ENCODE data around the gene PAX7.
"Not testable (repeated sequence)": the region's sequence is repeated elsewhere in the genome, so short reads cannot be mapped to it uniquely, and the experiment has no call there.

PAX7 gene

DNA sequence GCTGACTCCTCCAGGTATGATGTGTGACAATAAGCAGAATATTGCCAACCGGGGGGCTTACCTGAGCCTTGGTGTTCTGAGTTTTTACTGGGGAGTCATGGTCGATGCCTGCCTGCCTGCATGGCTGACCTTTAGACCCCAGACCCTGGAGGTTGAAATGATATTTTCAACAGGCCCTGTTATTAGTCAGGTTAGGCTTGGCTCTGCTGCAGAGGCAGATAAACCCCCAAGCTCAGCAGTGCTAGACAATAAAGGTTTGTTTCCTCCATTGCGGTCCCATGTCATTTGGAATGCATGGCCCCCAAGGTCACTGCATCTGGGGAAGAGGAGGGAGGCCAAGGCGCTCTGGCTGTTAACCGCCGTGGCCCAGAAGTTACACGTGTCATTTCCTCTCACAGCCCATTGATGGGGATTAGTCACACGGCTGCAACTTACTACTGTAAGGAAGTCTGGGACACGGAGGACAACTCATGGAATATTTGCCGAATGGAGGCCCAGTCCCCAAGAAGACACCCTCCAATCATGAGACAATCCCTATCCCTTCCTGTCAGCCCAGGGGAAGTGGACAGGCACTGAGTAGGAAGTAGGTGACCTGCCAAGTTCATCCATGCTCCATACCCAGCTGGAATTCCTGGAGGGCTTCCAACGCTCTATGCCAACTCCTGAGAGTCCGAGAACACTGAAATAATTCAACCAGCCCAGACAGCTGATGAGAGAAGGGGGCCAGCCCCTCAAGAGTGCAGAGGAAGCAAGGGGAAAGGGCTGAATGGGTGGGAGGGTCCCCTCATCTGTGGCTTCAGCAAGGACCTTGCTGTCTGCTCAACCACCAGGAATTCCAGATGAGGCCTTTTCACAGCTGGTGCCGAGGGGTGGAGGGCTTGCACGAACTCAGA, 131.5 kb downstream of the PAX7 start:
- no peak for DNase-seq (ENCODE audit: low spot score)

DNA sequence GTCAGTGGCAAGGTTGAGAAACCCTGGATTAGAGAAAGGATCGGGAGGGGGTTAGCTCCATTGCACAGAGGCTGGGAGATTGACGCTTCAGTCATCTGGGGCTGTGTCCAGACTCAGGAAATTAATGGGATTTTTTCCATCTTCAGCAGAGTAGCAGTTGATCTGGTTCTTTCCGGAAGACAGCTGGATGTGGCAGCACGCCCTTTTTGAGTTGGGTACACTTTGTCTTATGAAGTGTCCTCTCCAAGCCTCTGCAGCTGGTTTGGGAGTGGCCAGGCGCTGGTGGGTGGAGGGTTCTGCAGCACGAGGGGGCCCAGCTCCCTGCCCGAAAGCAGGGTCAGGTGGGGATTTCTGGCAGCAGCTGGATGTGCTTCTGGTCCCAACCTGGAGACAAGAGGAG, 133.7 kb downstream of the PAX7 start:
- DNase-seq (ENCODE audit: low spot score): no peak

DNA sequence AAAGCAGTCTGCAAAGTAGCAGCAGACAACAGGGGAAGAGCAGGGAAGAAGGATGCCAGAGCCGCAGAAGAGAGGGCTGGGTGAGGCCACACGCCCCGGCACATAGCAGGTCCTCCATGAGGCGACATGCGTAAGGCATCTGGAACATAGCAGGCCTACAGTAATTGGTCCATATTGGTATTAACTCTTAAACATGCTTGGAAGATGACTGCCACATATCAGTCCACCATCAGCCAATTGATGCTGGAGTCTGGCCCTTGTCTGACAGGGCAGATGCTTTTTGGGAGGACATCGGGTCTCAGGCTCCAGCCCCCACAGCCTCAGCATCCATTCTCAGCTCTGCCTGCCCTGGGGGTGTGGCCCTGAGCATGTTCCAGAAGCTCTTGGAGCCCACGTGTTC, 135.1 kb downstream of the PAX7 start:
- no peak for DNase-seq (ENCODE audit: low spot score)

DNA sequence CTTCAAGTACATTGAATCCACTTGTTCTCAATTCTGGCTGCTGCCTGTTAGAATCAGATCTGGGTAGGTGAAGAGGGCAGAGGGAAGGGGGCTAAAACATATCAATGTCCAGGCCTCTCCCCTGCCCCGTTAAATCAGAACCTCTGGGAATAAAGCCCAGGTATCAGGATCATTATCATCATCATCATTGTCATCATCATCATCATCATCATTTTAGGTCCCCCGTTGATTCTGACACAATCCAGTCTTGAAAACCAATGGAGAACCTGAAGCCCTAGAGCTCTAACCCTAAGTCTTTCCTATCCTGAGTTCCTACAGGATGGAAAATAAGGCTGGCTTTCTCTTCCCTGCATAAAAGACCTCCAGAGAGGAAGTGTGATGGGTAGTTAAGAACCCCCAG, 135.7 kb downstream of the PAX7 start:
- DNase-seq (ENCODE audit: low spot score): no peak

DNA sequence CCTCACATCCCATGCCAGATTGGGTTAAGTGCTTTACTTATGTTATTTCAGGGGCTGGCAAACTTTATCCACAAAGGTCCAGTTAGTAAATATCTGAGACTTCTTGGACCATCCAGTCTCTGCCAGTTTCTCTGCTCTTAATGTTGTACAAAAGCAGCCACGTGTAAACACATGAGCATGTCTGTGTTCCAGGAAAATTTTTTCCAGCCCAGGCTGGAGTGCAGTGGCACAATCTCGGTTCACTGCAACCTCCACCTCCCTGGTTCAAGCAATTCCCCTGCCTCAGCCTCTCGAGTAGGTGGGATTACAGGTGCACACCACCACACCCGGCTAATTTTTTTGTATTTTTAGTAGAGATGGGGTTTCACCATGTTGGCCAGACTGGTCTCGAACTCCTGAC, 136.9 kb downstream of the PAX7 start:
- not testable (repeated sequence) for DNase-seq (ENCODE audit: low spot score)

DNA sequence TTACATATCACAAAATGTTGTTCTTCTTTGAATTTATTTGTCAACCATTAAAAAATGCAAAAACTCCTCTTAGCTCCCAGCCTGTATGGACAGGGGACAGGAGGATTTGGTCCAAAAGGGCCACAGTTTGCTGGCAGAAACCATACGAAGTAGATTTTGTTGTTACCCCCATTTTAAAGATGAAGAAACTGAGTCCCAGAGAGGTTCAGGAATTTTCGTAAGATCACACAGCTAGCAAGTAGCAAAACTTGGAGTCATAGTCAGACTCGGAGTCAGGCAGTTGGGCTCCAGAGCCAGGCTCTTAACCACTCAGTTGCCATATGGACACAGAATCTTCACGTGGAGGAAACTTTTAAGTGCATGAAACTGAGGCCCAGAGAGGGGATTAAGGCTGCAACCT, 137.4 kb downstream of the PAX7 start:
- DNase-seq (ENCODE audit: low spot score): no peak

DNA sequence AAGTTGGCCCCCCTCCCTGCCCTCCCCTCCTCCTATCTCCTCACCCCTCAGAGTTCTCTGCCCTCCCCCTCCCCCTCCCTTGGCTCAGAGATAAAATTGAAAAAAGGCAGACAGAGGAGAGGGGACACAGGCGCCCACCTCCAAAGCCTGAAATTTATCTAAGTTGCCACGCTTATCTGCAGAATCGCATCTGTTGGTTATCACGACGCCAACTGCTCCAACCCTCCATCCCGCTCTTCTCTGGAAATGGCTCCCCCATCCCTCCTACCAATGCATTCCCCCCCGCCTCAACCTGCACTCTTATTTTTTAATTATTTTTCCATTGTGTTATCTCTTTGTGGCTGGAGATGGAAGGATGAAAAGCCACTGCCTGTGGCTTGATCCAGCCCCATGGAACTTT, 138.5 kb downstream of the PAX7 start:
- DNase-seq (ENCODE audit: low spot score): no peak

DNA sequence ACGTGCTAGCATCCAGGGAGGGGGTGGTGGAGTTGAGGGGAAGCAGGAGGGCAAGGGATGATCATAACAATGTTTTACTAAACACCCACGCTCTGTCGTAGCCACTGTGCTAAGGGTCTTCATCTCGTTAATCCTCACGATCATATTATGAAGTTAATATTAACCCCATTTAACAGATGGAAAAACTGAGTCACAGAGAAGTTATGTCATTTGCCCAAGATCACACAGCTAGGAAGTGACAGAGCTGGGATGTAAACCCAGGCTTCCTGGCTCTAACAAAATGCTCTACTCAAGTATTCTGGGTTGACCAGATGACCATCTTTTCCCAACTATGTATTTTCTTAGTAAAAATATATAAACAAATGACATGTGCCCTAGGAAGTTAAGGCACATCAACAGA, 140.2 kb downstream of the PAX7 start:
- DNase-seq (ENCODE audit: low spot score): no peak

DNA sequence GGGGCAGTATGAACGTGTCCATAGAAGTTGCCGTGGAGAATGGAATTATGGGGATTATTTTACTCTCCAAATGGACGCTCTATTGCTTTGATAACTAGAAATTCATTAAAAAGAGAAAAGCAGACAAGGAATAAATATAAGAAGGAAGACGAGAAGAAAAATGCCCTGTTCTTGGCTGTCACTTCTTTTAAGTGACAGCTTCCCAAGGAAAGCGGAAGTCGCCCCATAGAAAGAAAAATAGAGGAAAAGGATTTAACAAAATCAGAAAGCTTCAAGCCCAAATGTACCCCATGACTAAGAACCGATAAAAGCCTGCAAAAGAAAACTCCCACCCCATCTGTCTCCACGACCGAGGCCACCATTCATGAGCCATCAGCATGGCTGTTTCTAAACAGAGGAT, 143.1 kb downstream of the PAX7 start:
- no peak for DNase-seq (ENCODE audit: low spot score)

DNA sequence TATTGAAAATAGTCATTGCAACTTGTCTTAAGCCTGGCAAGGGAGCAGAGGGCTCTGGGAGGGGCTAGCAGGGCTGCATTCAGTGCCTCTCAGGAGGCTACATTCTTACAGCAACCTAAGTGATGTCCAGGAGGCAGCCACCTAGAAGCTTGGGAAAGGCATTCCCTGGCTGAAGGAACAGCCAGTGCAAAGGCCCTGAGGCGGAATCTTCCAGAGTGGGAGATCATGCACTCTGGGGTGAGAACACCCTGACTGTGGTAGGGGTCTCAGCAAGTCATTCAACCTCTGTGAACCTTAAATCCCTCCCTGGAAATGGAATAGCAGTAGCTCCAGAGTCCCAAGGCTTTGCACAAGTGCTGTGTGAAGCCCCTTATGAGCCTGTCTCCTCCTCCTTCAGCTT, 144.7 kb downstream of the PAX7 start:
- DNase-seq (ENCODE audit: low spot score): no peak

DNA sequence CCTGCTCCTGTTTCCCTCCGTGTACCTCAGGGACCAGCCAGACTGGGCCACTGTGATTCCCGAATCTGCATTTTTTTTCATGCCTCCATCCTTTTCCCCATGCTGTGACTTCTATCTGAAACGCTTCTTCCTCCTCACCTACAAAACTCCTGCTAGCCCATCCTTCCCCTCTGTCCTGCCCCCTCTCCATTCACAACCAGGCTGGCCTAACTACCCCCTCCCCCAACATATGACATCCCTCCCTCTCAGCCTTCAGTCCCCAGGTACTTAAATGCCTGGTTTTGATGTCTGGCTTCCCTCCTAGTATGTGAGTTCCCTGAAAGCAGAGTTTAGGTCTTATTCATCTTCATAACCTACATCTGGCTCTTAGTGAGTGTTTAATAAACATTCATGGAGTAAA, 146.1 kb downstream of the PAX7 start:
- DNase-seq (ENCODE audit: low spot score): no peak

DNA sequence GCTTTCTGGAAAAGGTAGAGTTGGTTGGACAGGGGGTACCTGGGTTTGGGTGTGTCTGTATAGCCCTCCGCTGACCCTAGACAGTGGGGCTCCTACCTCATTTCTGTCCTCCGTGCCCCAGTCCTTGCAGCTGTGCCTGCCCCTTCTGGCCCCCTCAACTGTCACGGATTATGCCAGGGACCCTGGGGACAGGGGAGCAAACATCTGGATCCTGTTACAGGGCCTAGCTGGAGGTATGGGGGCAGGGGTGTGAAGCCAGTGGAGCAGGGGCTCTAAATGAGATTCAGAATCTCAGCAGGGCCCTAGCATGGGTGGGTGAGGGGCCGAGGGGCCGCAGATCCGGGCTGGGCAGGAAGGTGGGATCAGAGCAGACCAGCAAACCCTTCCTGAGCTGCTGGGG, 147.8 kb downstream of the PAX7 start:
- no peak for DNase-seq (ENCODE audit: low spot score)

DNA sequence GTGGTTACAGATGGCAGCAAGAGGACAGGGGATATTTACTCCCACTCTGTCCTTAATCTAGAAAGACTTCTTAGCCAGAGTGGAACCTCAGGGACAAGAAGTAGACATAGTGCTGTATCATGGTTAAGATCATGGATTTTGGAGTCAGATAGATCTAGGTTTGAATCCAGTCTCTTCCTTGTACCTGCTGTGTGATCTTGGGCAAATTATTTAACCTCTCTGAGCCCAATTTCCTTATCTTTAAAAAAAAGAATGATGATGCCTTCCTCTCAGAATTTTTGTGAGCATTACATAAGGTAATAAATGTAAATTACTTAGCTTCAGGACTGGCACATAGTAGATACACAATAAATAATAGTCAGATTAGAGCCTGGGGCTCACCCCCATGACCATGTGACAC, 150.4 kb downstream of the PAX7 start:
- no peak for DNase-seq (ENCODE audit: low spot score)

DNA sequence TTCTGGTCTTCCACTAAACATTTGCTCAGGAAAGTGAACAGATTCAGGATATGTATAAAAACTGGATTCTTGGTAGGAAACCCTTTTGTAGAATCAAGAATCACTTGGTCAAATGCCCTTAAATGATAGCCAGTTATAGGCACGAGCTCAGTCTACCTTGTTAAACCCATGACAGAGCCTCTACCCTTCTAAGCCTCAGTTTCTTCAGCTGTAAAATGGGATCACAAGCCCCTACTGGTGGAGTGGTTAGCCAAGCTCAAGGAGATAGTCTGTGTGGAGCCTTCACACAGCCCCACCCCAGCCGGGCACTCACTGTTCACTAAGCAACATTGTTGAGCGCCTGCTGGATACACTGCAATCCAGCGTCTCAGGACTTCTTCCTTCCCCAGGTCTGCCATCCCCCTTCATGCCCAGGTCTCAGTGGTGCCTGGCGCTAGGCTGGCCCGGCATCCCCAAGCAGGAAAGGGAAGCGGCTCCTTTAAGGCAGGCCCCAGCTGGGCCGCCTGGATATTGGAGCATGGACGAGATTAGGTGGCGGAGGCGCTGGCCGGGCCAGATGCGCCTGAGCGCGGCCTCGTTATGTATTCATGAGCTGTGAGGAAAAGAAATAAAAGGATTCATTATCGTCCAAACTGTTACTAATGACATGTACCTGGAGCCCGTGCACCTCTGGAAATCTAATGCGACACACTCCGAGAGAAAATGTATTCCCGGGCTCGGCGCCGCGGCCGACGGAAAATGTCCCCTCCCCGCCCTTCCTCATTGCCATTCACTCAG, 153.2 kb downstream of the PAX7 start:
- DNase-seq (ENCODE audit: low spot score): no peak

DNA sequence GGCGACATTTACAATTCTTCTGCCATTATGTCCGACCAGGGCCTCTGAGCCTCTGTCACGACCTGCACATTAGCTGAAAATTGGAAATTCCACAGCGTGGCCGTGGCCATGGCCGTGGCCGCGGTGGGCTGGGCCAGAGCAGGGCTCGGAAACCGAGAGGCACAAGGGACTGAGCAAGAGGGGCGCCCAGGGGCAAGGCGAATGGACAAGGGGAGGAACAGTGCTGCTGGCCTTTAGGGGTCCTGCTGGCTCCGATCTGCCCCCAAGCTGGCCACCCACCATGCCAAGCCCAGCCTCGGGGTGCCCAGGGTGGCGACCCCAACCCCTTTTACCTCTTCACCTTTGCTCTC, 153.8 kb downstream of the PAX7 start:
- no peak for DNase-seq (ENCODE audit: low spot score)

DNA sequence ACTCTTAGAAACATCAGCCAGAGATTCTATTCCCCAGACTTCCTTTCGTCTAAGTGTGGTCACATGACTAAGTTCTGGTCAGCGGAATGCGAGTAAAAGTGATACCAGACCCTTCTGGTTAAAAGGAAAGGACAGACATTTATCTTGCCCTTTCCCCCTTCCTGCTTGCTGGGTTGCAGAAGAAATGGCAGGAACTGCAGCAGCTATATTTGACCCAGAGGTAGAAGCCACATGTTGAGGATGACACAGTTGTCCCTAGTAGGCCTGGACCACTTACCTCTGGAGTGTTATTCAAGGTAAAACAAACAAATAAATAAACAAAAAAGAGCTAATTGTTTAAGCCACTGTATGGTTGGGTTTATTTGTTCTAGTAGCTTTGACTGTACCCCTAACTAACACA, 155.5 kb downstream of the PAX7 start:
- no peak for DNase-seq (ENCODE audit: low spot score)

DNA sequence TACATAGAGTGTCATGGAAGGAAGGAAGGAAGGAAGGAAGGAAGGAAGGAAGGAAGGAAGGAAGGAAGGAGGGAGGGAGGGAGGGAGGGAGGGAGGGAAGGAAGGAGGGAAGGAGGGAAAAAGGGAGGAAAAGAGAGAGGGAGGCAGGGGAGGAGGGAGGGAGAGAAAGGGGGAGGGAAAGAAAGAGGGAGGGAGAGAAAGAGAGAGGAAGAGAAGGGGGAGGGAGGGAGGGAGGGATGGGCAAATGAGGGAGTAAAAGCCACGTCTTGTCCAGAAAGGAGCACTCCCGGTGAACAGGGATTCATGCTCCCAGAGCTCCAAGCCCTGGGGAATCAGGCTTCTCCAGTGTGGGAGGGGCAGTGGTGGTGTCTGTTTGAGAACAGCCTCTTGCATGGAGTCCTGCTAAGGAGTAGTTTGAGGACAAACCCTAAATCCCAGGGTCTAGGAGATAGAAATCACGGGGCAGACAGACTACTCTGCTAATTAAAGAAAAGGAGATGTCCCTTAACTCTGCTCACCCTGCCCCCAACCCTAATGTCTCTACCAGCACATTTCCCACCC, 157.3 kb downstream of the PAX7 start:
- no peak for DNase-seq (ENCODE audit: low spot score)

DNA sequence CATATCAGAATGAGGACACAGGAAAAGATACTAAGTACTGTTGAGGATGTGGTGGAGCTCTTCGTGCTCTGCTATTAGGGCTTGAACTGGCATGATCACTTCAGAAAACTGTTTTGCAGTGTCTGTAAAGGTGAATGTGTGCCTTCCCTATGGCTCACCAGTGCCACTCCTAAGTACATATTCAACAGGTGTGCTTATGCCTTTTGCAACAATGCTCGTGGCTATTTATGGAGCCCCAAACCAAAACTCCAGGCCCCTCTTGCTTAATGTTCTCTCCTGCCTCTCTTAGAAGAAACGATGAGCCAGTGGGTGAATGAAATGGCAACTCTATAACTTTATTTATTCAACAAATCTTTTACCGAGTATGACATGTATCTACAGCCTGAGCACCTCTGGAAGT, 158.6 kb downstream of the PAX7 start:
- no peak for DNase-seq (ENCODE audit: low spot score)

DNA sequence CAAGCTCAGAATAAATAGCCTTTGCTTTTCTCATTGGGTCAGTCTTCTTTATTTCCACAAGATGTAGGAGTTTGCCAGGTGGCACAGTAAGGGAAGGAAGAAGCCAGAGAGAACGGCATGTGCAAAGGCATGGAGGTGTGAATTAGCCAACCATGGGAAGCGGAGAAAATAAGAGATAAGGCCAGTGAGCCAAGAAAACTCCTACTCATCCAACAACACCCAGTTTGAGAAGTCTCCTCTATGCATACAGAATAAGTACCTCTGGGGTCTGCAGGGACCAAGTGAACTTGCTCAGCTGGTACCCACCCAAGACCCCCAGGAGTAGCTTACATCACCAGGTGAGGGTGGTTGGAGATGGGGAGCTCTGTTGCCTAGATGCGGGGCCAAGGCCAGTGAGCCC, 162.1 kb downstream of the PAX7 start:
- DNase-seq (ENCODE audit: low spot score): no peak

DNA sequence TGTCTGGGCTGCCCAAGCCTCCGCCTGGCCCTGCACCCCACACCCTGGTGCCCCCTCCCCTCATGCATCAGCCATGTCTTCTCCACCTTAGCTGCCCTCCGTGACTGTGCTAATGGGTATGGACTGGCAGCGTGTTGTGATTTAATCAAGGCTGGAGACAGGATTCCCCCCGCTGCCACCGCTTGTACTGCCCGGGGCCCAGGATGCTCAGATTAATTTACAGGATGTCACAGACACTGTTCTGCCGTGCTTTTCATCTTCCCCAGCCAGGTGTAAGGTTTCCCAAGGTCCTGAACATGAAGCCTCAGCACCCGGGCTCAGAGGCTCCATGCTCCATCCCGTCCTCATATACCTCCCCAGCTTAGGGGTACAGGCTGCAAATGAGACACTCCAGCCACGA, 162.5 kb downstream of the PAX7 start:
- no peak for DNase-seq (ENCODE audit: low spot score)

DNA sequence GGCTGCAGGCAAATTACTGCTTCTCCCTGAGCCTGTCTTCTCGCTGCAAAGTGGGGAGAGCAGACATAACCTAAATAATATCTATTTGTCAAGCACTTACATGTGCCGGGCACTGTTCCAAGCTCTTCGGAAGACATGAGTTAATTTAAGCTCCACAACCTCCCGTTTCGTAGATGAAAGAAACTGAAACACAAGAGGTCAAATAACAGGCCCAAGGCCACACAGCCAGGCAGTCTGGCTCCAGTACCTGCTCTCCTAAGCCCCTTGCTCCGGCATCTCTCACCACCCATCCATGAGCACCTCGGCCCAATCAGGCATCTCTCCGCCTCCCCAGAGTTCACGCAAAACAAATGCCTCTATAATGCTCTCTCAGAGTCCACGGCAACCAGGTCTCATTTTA, 163.4 kb downstream of the PAX7 start:
- DNase-seq (ENCODE audit: low spot score): no peak

DNA sequence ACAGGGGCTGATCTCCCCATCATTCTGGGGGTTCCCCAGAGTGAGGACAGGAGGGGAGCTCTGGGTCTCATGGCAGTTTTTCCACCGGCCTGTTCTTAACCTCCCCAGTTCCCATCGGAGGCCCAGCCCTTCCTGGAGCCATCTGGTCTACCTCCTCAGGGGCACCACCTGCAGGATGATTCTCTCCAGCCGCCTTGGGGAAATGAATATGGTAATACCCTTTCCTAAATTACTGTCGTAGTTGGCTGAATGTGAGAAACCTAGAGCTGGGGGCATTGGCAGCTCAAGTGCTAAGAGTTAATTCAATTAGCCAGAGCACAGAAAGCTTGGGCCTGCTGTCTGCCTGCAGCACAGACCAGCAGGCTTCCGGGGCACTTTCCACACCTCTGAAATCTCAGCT, 163.9 kb downstream of the PAX7 start:
- peak; percentile 3 for DNase-seq (ENCODE audit: low spot score)

DNA sequence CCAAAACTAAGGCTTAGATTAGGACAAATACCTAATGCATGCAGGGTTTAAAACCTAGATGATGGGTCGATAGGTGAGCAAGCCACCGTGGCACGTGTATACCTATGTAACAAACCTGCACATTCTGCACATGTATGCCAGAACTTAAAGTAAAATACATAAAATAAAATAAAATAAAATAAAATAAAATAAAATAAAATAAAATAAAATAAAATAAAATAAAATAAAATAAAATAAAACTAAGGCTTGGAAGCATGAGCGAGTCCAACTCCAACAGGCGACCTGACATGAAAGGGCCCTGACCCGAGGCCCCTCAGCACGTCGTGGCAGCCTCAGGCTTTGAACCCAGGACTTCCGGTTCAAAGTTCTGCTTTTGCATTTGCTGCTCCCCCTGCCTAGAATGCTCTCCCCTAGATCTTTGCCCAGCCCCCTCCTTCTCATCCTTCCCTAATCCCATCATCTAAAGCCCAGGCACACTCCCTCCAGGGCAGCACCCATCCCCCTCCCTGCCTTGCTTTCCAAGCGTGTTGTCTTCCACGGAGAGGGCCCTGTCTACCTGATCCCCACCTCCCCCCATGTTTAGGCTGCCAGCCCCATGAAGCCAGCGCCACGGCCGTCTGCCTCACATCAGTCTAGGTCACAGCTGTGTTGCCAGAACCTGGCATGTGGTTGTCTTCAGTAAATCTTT, 164.5 kb downstream of the PAX7 start:
- no peak for DNase-seq (ENCODE audit: low spot score)
